ENCODE results near the gene SIAH2.

SIAH2 gene

DNA sequence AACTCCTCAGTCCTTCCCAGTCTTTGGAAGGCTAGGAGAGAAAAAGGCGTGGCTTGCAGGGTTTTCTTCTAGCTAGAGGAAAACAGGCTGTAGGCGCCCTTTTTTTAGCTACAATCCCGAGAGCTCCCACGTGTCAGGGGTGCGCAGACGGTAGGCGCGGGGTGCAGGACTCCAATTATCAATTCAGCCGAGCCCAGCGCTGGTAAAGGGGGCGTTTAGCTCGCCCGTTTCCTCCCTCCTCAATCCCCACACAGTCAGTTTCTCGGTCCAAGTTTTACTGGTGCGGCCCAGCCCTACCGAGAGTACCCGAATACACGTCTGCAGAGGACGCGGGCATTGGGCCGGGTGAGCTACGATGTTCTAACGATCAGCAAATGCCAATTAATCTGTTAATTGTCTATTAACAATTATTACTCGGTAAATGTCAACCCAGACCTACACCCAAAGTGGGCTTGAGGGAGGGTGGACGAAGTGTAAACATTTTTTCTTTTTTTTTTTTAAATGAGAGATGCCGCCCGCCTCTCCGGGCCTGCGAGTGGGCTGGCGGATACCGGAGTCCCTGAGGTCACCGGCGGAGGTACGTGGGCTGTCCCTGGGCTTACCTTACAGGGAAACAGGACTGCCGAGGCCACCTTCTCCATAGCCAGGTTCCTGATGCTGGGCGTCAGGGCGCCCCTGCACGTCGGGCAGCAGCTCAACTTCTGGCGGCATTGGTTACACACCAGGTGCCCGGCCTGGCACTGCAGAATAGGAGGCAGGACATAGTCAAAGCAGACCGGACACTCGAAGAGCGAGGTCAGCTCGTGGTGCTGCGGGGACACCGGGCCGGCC, 923 bp downstream of the SIAH2 start:
- H3K4me3 ChIP-seq (ENCODE audit: low read depth, low read length): peak overlapping the region; percentile 98
- H2AFZ ChIP-seq (ENCODE audit: low read length, unreplicated experiment): peak overlapping the region; percentile 65
- H3K27me3 ChIP-seq (ENCODE audit: insufficient read depth, low read length): no peaks in the 10 kb centered on the region
- peak overlapping the region; percentile 94 for H3K27ac ChIP-seq (ENCODE audit: low read depth, low read length)
- peaks cover 5% of the 10 kb centered on the region; the same call in 1 of the 2 replicates for H3K36me3 ChIP-seq (ENCODE audit: insufficient read depth, low read length)
- H3K79me2 ChIP-seq (ENCODE audit: control insufficient read depth, insufficient read depth, low read length, unreplicated experiment): peaks cover 52% of the 10 kb centered on the region
- peaks cover 32% of the 10 kb centered on the region for H3K4me1 ChIP-seq (ENCODE audit: control insufficient read depth, insufficient read depth, low read length, unreplicated experiment)

DNA sequence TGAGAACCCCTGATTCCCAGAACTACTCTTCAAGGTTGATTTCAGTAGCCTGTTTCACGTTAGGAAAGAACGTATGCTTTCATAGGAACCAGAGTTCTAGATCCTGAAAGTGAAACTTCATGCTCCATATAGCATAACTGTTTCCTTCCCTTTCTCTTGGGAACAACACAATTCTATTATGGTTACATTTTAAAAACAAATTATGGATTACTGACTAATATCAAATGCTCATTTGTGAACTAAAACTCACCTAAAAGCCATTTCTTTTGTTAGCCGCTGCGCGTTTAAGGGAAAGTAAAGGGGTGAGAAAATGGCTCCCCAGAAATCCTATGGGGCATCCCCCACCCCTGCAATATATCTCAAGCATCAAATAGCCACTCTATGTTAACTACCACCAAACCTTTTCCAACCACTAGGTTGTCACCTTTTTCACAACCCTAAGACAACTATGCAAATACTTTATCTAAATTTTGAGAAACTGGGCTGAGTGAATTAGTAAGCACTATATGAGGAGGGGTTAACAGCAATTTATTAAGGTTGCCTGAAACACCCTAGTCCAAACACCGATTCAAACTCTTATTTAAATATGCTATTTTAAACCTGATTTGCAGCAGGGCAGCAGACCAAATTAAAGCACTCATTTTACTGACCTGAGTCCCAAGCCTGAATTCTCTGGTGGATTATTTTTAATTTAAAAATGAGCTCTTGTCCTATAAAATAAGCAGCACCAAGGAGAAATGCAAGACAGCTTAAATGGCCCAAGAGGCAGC, 2.4 kb downstream of the SIAH2 start:
- no peak overlapping the region for H2AFZ ChIP-seq (ENCODE audit: low read length, unreplicated experiment)
- no peaks in the 10 kb centered on the region for H3K27me3 ChIP-seq (ENCODE audit: insufficient read depth, low read length)
- H3K27ac ChIP-seq (ENCODE audit: low read depth, low read length): no peak overlapping the region
- H3K36me3 ChIP-seq (ENCODE audit: insufficient read depth, low read length): peaks cover 5% of the 10 kb centered on the region; the same call in 1 of the 2 replicates
- peak overlapping the region; percentile 98 for H3K4me3 ChIP-seq (ENCODE audit: low read depth, low read length)
- peaks cover 66% of the 10 kb centered on the region for H3K79me2 ChIP-seq (ENCODE audit: control insufficient read depth, insufficient read depth, low read length, unreplicated experiment)
- H3K4me1 ChIP-seq (ENCODE audit: control insufficient read depth, insufficient read depth, low read length, unreplicated experiment): peaks cover 22% of the 10 kb centered on the region

DNA sequence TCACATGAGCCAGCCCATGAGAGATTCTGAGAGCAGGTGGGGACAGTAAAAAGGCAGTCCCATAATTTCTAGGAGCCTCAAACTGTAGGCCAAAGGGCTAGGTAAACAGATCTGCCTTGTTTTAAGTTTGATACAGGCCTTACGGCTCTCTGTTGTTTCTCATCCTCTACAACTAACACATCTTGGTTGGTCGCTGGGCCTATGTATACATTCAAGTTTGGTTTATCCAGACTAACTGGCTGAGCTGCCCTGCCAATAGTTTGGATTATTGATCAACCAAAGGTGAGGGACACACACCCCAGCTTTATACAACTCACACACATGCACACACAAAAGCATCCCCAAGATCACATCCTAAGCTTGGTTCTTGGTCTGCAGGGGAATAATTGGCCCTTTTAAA, 3.0 kb downstream of the SIAH2 start:
- peaks cover 68% of the 10 kb centered on the region for H3K79me2 ChIP-seq (ENCODE audit: control insufficient read depth, insufficient read depth, low read length, unreplicated experiment)
- H3K27ac ChIP-seq (ENCODE audit: low read depth, low read length): no peak overlapping the region
- H3K27me3 ChIP-seq (ENCODE audit: insufficient read depth, low read length): no peaks in the 10 kb centered on the region
- peak overlapping the region; percentile 98 for H3K4me3 ChIP-seq (ENCODE audit: low read depth, low read length)
- H3K36me3 ChIP-seq (ENCODE audit: insufficient read depth, low read length): peaks cover 5% of the 10 kb centered on the region; the same call in 1 of the 2 replicates
- H3K4me1 ChIP-seq (ENCODE audit: control insufficient read depth, insufficient read depth, low read length, unreplicated experiment): peaks cover 20% of the 10 kb centered on the region
- no peak overlapping the region for H2AFZ ChIP-seq (ENCODE audit: low read length, unreplicated experiment)

DNA sequence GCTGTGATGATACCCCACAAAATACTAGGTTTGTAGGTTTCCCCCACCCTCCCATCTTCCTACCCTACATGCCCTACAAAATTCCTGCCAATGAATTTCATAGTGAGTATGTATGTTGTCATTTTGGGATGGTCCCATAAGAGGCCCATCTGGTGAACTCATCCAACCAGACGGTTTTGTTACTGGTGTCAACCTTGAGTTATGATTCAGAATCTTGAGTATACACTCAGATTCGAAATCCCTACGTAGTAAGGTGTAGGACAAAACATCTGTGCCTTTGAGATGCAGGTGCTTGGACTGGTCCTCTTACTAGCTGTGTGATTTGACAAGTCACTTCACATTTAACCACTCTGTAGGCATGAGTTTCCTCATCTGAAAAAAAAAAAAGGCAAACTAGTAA, 3.6 kb downstream of the SIAH2 start:
- Histone ChIP-seq H3K27ac (ENCODE audit: low read depth, low read length) (no peak overlapping the region), H2AFZ (ENCODE audit: low read length, unreplicated experiment) (no peak overlapping the region), H3K4me3 (ENCODE audit: low read depth, low read length) (peak overlapping the region; percentile 98; the same call in 1 of the 2 replicates), H3K36me3 (ENCODE audit: insufficient read depth, low read length) (peaks cover 5% of the 10 kb centered on the region; the same call in 1 of the 2 replicates), H3K79me2 (ENCODE audit: control insufficient read depth, insufficient read depth, low read length, unreplicated experiment) (peaks cover 73% of the 10 kb centered on the region), H3K4me1 (ENCODE audit: control insufficient read depth, insufficient read depth, low read length, unreplicated experiment) (peaks cover 14% of the 10 kb centered on the region), H3K27me3 (ENCODE audit: insufficient read depth, low read length) (no peaks in the 10 kb centered on the region)

DNA sequence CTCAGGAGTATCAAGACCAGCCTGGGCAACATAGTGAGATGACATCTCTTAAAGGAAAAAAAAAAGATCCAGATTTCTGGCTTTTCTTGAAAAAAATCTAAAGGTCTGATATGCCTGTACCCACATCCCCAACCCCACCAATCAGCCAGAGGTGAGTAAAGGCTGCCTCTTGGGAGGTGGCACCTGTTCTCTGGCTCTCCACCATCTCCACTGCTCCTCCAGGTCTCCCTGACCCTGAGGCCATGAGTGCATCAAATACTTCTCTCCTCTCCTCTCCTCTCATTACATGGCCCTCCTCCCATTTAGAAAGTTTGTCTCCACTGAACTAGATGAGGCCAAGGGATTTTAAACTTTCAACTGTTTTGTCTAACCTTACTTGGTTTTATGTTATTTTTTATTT, 5.2 kb downstream of the SIAH2 start:
- Histone ChIP-seq H3K4me1 (ENCODE audit: control insufficient read depth, insufficient read depth, low read length, unreplicated experiment) (peaks cover 12% of the 10 kb centered on the region), H3K79me2 (ENCODE audit: control insufficient read depth, insufficient read depth, low read length, unreplicated experiment) (peaks cover 88% of the 10 kb centered on the region)

DNA sequence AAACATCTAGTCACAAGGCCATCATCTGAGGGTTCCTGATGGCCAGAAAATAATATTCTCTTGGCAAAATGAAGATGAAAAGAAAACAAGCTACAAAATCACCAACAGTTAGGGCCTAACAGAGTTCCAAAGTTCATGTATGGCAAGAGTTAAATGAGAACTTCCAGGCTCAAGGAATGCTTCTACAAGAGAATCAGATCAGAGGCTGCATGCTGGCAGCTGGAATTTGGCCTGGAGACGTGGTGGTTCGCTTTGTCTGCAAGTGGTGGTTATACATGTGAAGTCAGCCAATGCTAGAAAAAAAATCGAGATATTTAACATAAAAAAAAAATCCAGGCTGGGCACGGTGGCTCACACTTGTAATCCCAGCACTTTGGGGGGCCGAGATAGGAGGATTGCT, 5.6 kb downstream of the SIAH2 start:
- no peak overlapping the region for H3K27ac ChIP-seq (ENCODE audit: low read depth, low read length)
- peaks cover 12% of the 10 kb centered on the region for H3K4me1 ChIP-seq (ENCODE audit: control insufficient read depth, insufficient read depth, low read length, unreplicated experiment)
- H3K4me3 ChIP-seq (ENCODE audit: low read depth, low read length): no peak overlapping the region
- H3K27me3 ChIP-seq (ENCODE audit: insufficient read depth, low read length): no peaks in the 10 kb centered on the region
- peaks cover 5% of the 10 kb centered on the region; the same call in 1 of the 2 replicates for H3K36me3 ChIP-seq (ENCODE audit: insufficient read depth, low read length)
- no peak overlapping the region for H2AFZ ChIP-seq (ENCODE audit: low read length, unreplicated experiment)
- H3K79me2 ChIP-seq (ENCODE audit: control insufficient read depth, insufficient read depth, low read length, unreplicated experiment): peaks cover 88% of the 10 kb centered on the region

More for the DNA sequence above, 5.2 kb downstream of the SIAH2 start:
- Histone ChIP-seq H2AFZ (ENCODE audit: low read length, unreplicated experiment) (no peak overlapping the region), H3K36me3 (ENCODE audit: insufficient read depth, low read length) (peaks cover 5% of the 10 kb centered on the region; the same call in 1 of the 2 replicates), H3K4me3 (ENCODE audit: low read depth, low read length) (no peak overlapping the region), H3K27me3 (ENCODE audit: insufficient read depth, low read length) (no peaks in the 10 kb centered on the region), H3K27ac (ENCODE audit: low read depth, low read length) (no peak overlapping the region)

DNA sequence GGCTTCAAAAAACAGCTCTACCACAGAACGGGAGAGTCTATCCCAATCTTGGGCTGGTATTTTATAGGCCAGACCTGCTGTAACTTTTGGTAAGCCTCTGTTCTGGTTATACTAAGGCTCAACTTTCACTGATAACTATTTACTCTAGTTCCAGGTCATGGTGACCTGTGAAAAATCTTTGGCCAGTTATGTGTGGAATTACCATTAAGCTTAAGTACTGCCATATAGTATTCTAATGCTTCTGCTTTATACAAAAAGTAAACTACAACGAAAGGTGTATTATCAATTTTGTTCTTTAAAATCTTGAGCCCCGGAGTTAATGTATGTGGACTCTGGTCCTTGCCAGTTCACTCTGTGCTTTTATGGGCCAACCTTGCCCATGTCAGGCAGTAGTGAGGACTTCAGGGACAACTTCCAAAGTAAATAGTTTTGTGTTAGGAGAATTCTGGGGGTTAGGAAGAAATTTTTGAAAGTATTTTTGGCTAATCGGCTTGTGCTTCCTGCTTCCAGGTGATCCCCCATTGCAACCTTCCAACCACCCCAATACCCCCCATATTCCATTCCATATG, 6.4 kb downstream of the SIAH2 start:
- H3K27ac ChIP-seq (ENCODE audit: low read depth, low read length): no peak overlapping the region
- no peak overlapping the region for H2AFZ ChIP-seq (ENCODE audit: low read length, unreplicated experiment)
- peaks cover 12% of the 10 kb centered on the region for H3K4me1 ChIP-seq (ENCODE audit: control insufficient read depth, insufficient read depth, low read length, unreplicated experiment)
- H3K4me3 ChIP-seq (ENCODE audit: low read depth, low read length): no peak overlapping the region
- H3K36me3 ChIP-seq (ENCODE audit: insufficient read depth, low read length): peaks cover 5% of the 10 kb centered on the region; the same call in 1 of the 2 replicates
- H3K79me2 ChIP-seq (ENCODE audit: control insufficient read depth, insufficient read depth, low read length, unreplicated experiment): peaks cover 88% of the 10 kb centered on the region
- no peaks in the 10 kb centered on the region for H3K27me3 ChIP-seq (ENCODE audit: insufficient read depth, low read length)

DNA sequence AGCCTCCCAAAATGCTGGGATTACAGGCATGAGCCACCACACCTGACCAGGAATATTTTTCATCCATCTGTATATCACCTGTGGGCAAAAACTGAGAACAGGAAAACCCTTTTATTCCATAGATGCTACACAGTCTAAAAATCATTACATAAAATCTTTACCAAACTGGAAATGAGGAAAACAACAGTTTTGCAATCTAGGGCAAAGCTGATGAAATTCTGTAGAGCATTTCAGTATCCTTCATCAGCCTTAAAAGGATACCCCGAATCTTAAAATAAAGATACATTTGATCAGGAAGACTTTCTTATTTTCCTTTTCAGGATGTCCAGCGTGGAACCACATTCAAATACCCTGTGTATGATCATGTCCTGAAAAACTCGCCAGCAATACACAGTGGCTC, 7.1 kb downstream of the SIAH2 start:
- H2AFZ ChIP-seq (ENCODE audit: low read length, unreplicated experiment): no peak overlapping the region

DNA sequence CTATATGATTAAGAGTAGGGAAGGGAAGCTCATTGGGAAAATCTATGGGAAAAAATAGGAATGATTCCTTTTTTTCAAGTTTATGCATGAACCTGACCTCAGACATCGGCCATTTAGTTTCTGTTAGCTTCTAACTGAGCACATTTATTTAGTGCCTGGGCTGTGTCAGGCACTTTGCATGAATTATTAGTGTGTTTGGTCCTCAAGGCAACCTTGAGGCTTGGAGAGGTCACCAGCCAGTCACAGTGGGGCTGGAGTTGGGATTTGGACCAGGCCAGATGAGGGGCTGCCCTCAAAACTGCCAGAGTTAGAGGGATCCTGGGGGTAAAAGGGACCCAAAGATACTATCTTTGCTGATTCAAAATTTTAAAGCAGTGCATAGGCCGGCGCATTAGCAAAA, 8.1 kb downstream of the SIAH2 start:
- H3K4me1 ChIP-seq (ENCODE audit: control insufficient read depth, insufficient read depth, low read length, unreplicated experiment): peaks cover 10% of the 10 kb centered on the region
- H3K27ac ChIP-seq (ENCODE audit: low read depth, low read length): no peak overlapping the region
- H3K27me3 ChIP-seq (ENCODE audit: insufficient read depth, low read length): no peaks in the 10 kb centered on the region
- H3K79me2 ChIP-seq (ENCODE audit: control insufficient read depth, insufficient read depth, low read length, unreplicated experiment): peaks cover 88% of the 10 kb centered on the region
- no peak overlapping the region for H2AFZ ChIP-seq (ENCODE audit: low read length, unreplicated experiment)
- peaks cover 5% of the 10 kb centered on the region; the same call in 1 of the 2 replicates for H3K36me3 ChIP-seq (ENCODE audit: insufficient read depth, low read length)
- no peak overlapping the region for H3K4me3 ChIP-seq (ENCODE audit: low read depth, low read length)

More for the DNA sequence above, 7.1 kb downstream of the SIAH2 start:
- peaks cover 12% of the 10 kb centered on the region for H3K4me1 ChIP-seq (ENCODE audit: control insufficient read depth, insufficient read depth, low read length, unreplicated experiment)
- no peaks in the 10 kb centered on the region for H3K27me3 ChIP-seq (ENCODE audit: insufficient read depth, low read length)
- no peak overlapping the region for H3K27ac ChIP-seq (ENCODE audit: low read depth, low read length)
- no peak overlapping the region for H3K4me3 ChIP-seq (ENCODE audit: low read depth, low read length)
- H3K79me2 ChIP-seq (ENCODE audit: control insufficient read depth, insufficient read depth, low read length, unreplicated experiment): peaks cover 88% of the 10 kb centered on the region
- peaks cover 5% of the 10 kb centered on the region; the same call in 1 of the 2 replicates for H3K36me3 ChIP-seq (ENCODE audit: insufficient read depth, low read length)

DNA sequence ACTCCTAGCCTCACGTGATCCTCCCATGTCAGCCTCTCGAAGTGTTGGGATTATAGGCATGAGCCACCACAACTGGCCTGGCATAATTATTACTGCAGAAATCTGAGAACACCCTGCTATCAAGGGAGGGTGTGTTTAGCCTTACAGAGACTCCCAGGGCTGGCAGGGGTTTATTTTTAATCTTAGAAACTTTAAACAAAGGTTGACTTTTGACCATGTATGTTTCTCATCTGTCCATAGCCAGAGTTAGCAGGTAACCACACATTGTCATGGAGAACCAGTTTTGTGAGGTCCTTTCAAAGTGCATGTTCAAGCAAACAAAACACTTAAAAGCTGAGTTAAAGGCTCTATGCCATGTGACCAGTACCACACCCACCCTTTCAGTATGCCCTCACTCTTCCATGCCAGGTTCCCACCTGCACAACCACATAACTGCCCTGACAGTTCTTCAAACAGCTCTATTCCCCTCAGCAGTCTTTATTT, 11.1 kb downstream of the SIAH2 start:
- no peak overlapping the region for H3K27ac ChIP-seq (ENCODE audit: low read depth, low read length)
- peaks cover 15% of the 10 kb centered on the region for H3K4me1 ChIP-seq (ENCODE audit: control insufficient read depth, insufficient read depth, low read length, unreplicated experiment)
- H3K79me2 ChIP-seq (ENCODE audit: control insufficient read depth, insufficient read depth, low read length, unreplicated experiment): peaks cover 90% of the 10 kb centered on the region
- H3K36me3 ChIP-seq (ENCODE audit: insufficient read depth, low read length): no peaks in the 10 kb centered on the region; the same call in 1 of the 2 replicates
- no peak overlapping the region for H3K4me3 ChIP-seq (ENCODE audit: low read depth, low read length)
- H3K27me3 ChIP-seq (ENCODE audit: insufficient read depth, low read length): no peaks in the 10 kb centered on the region
- no peak overlapping the region for H2AFZ ChIP-seq (ENCODE audit: low read length, unreplicated experiment)
